Astrocyte of the spinal cord (primary cell): ENCODE results near the gene MSGN1.

Experiments
- DNase-seq: peaks from one replicate; pipeline ENCODE4 v3.0.0; 2011; ENCODE audit warnings: low read depth, low spot score
- H3K4me3 ChIP-seq: 2 replicates; pipeline ENCODE4 v1.5.1; 2011; ENCODE audit warnings: low read depth, mild to moderate bottlenecking, low read length, moderate library complexity
- in situ Hi-C: cut with HindIII; loops from 2 replicates; pipeline ENCODE4 v1.10.0; 2017; ENCODE audit warnings: low sequenced_read_pairs
- TF ChIP-seq, protein P1 (sequence below): IDR thresholded peaks from 2 replicates; pipeline ENCODE4 v1.5.1; 2012; ENCODE audit warnings: low read depth, mild to moderate bottlenecking, low read length, inconsistent platforms

The MSGN1 gene

GRCh38 chr2:17813742-17814473 lies 2.4 kb upstream of the MSGN1 start:
- H3K4me3 ChIP-seq, result no peak overlapping the region
- TF ChIP-seq, protein P1, sequence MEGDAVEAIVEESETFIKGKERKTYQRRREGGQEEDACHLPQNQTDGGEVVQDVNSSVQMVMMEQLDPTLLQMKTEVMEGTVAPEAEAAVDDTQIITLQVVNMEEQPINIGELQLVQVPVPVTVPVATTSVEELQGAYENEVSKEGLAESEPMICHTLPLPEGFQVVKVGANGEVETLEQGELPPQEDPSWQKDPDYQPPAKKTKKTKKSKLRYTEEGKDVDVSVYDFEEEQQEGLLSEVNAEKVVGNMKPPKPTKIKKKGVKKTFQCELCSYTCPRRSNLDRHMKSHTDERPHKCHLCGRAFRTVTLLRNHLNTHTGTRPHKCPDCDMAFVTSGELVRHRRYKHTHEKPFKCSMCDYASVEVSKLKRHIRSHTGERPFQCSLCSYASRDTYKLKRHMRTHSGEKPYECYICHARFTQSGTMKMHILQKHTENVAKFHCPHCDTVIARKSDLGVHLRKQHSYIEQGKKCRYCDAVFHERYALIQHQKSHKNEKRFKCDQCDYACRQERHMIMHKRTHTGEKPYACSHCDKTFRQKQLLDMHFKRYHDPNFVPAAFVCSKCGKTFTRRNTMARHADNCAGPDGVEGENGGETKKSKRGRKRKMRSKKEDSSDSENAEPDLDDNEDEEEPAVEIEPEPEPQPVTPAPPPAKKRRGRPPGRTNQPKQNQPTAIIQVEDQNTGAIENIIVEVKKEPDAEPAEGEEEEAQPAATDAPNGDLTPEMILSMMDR, result no peak
- in situ Hi-C loops, result no loop called here
- peak; percentile 22 for DNase-seq

DNA sequence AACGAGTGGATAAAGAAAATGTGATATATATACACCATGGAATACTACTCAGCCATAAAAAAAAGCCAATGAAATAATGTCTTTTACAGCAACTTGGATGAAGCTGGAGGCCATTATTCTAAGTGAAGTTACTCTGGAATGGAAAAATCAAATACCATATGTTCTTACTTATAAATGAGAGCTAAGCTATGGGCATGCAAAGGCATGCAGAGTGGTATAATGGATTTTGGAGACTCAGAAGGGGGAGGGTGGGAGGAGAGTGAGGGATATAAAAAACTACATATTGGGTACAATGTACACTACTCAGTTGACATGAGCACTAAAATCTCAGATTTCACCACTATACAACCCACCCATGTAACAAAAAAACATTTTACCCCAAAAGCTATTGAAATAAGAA lies 1.7 kb upstream of the MSGN1 start:
- DNase-seq, result no peak
- in situ Hi-C loops, result no loop called here
- TF ChIP-seq, protein P1, result no peak
- H3K4me3 ChIP-seq, result no peak overlapping the region

GRCh38 chr2:17815468-17816184 lies 634 bp upstream of the MSGN1 start:
- no peak for DNase-seq
- H3K4me3 ChIP-seq, result no peak overlapping the region
- in situ Hi-C loops, result no loop called here
- TF ChIP-seq, protein P1, result no peak

DNA sequence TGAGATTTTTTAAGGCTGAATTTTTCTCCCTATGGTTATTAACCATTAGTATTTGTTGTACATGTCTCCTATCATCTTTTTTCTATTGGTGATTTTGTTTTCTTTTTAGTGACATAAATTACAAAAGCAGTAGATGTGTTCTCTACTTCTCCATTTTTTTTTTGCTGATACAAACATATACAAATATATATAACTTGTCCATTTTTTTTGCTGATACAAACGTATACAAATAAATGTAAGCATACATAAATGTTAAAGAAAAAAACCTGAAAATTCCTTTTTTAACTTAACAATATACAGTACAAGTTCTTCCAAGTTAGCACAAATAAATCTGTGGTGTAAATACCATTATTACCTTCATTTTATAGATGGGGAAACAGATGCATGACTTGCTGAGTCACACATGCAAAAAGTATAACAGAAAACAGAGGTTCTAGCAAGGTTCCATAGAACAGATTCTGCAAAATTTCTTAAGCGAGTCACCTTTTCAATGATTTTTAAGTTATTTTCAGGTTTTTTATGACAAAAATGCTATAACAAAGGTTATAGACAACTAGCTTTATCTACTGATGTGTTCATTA lies 2.1 kb downstream of the MSGN1 start:
- H3K4me3 ChIP-seq, result no peak overlapping the region
- DNase-seq, result no peak
- TF ChIP-seq, protein P1, result no peak
- in situ Hi-C loops, result no loop called here

DNA sequence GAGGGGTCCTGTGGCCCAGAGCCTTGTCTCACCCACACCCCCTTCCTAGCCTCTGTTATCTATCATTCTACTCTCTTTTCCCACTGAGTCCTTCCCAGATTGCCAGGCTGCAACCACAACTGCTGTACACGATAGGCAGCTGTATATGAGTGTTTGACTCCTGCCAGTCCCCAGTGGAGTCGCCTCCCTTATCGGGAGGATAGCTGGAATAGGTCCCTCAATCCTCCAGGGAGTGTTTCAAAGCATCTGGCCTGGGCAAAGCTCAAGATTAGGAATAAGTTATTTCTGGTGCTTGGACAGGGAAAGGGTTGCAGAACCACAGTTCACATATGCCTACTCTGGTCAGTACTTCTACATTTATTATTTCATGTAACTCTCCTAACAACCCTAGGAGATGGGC lies 4.8 kb downstream of the MSGN1 start:
- in situ Hi-C loops, result no loop called here
- no peak overlapping the region for H3K4me3 ChIP-seq
- TF ChIP-seq, protein P1, result no peak
- DNase-seq, result no peak

- TF ChIP-seq, protein P1, result no peak
- in situ Hi-C loops, result no loop called here
- no peak for DNase-seq
- no peak overlapping the region for H3K4me3 ChIP-seq
Observed at GRCh38 chr2:17821535-17822444, 5.5 kb downstream of the MSGN1 start.
